GM21576 (cell line): Measurements from ENCODE around the gene SBSN.

Source experiments
- ATAC-seq: cut with Tn5 transposase; IDR thresholded peaks from one replicate; pipeline ENCODE4 v1.9.1; 2021; ENCODE audit warnings: mild to moderate bottlenecking, moderate library complexity; ENCODE audit not compliant: unreplicated experiment

The SBSN gene

GRCh38 chr19:35534803-35535480 lies 6.8 kb upstream of the SBSN start:
- ATAC-seq, result no peak

- ATAC-seq, result no peak
Measured at GRCh38 chr19:35533822-35534392, 5.8 kb upstream of the SBSN start.

- ATAC-seq, result no peak
Measured at GRCh38 chr19:35533201-35533821, 5.2 kb upstream of the SBSN start, which contains the start of gene GAPDHS. Gene GAPDHS (plus strand): TSS chr19:35533456. CDS start chr19:35533528, 72 bp downstream.

- ATAC-seq, result no peak
Measured at GRCh38 chr19:35531291-35531690, 3.2 kb upstream of the SBSN start.

DNA sequence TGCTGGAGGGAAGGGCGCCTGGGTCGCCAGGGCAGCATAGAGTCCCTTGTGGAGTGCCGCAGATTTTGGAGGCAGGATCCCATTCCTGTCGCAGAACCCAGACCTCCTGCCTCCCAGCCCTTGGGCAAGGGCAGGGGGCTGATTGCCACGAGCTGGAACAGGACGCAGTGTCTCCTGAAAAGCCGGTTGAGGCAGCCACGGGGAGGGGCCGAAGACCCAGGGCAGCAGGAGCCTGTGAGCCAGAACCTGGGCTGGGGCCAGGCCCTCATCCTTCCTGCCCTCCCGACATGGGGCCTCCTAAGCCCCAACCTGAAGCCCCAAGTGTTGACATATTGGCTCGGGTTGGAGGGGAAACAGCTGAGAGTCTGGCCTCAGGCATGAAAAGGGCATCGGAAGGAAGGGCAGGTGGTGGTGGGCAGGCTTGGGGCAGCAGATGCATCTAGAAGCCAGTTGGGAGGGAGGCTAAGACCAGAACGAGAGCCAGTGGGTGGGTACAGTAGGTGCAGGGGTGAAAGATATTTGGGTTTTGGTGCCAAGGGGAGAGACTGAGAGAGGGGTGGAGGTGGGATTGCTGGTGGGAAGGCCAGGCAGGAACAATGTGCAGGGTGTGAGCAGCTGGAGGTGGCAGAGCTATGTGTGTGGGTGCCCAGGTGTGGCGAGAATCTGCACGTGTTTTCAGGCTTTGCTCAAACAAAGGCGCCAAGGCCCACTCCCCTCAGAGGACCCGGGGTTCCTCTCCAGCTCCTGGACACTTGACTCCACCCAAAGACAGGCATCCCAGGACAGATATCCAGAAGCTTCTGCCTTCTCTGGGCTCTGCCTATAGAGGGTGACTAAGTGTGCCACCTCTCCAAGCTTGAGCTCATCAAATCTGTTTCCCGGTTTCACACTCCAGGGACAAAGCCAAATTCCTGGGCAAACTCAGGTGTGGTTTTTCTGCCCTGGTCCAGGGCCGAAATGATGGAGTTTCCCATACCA lies 1.4 kb upstream of the SBSN start:
- no peak for ATAC-seq

DNA sequence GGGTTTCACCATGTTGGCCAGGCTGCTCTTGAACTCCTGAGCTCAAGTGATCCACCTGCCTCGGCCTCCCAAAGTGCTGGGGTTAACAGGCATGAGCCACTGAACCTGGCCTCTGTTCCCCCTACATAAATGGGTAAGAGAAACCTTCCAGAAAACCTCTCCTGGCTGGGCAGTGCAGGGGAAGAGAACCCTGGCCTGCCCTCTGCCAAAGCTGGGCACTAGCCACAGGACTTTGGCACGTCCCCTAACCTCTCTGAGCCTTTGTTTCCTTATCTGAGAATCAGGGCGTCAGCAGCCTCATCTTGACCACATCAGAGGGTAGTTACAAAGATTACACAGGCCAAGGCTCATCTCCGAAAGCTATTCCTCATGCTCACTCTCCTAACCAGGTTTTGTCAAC lies 2.2 kb downstream of the SBSN start:
- ATAC-seq, result no peak

GRCh38 chr19:35524181-35524837 lies 3.8 kb downstream of the SBSN start:
- no peak for ATAC-seq

DNA sequence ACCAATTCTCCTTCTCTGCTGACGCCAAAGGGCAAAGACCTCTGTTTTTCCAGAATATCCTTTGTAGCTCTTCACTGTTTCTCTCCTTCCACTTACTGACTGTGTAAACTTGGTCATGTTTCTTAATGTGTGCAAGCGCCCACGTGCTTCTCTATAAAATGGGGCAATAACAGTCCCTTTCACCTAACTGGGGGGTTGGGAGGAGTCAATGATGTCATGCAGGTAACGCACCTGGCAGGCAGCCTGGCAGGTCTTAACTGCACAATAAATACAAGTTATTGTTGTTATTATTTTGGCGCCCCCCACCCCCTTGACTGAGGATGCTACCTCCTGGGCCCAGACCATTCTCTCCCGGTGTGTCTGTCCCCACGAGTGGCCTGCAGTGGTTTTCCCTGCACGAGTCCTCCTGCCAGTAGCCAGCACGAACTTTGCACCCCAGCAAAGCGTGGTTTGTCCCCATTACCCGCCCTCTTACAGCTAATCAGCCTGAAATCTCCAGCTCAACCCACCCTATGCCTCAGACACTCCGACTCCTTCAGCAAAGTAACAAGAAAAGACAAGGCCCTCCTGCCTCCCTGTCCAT lies 5.3 kb downstream of the SBSN start:
- ATAC-seq, result no peak

DNA sequence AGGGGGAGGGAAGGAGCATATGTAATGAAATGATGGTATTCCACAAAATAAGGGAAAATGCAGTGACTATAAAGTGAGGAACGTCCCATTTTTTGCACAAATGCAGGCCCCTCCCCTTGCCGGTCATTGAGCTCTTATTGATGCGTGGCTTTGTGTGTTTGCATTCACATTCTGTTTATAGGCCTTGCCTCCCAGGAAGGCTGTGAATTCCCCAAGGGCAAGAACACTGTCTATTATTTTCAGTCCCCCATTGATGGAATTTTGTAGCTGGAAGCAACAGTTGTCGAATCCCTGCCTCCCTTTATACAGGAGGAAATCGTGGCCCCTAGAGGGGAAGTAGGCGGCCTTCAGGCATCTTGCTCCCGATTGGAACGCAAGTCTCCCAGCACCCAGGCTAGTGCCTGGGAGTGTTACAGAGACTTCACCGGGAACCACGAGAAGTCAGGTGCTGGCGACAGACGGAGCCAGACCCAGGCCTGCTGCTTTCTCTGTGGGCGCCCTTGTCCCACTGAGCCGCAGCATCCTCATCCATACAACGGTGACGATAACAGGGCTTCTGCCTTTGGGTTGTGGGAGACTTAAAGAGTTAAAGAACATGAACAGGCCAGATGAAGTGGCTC lies 6.9 kb downstream of the SBSN start:
- ATAC-seq, result no peak

DNA sequence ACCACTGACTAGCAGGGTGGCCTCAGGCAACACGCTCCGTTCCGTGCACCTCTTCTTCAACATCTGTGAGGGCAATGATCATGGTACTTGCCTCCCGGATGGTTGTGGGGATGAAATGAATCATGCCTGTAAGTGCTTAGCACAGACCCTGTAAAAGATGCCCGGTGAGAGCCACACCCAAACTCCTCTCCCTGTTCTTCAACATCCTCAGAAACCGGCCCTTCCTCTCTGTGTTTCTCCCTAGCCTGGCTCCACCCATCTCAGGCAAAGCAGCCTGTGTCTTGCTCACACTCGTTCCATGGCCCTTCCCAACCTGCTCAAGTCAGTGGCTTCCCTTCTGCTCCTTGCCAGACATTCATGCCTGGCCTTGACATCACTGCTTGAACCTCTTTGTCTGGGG lies 8.8 kb downstream of the SBSN start:
- ATAC-seq, result no peak

DNA sequence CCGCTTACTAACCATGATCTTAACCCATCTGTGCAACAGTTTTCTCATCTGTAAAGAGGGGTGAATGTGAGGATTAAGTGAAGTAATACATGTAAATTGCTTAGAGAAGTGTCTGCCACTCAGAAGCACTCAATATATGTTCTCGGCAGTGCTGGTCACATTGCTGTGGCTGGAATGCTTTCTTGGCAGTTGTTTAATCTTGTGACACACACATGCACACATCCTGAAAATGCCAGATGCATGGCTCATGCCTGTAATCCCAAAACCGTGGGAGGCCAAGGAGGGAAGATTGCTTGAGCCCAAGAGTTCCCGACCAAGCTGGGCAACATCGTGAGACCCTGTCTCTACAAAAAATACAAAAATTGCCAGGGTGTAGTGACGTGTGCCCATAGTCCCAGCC lies 9.8 kb downstream of the SBSN start:
- no peak for ATAC-seq

DNA sequence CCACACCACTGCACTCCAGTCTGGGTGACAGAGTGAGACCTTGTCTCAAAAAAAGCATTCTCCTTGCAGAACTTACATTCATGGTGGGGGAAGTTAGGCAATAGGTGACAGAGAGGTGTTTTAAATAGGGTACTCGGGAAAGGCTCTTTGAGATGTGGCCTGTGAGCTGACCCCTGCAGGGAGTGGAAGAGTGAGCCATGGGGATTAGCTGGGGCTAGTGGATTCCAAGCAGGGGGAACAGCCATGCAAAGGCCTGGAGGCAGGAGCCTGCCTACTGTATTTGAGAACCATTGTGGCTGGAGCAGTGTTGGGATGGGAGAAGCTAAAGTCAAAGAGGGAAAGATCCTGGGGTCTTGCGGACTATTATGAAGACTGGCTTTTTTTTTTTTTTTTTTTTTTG lies 10.8 kb downstream of the SBSN start:
- no peak for ATAC-seq

DNA sequence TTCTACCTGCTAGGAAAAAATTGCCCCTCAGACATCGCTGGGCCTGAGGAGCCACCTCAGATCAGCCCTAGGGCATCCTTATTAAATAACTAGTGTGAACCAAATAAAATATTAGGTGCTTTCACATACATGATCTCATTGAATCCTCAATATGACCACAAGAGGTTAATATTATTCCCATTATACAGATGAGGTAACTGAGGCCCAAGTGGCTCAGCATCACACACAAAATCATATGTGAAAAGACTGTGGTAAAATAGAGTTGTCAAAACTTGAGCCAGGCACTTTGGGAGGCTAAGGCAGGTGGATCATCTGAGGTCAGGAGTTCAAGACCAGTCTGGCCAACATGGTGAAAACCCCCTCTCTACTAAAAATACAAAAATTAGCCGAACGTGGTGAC lies 11.8 kb downstream of the SBSN start:
- ATAC-seq, result no peak

DNA sequence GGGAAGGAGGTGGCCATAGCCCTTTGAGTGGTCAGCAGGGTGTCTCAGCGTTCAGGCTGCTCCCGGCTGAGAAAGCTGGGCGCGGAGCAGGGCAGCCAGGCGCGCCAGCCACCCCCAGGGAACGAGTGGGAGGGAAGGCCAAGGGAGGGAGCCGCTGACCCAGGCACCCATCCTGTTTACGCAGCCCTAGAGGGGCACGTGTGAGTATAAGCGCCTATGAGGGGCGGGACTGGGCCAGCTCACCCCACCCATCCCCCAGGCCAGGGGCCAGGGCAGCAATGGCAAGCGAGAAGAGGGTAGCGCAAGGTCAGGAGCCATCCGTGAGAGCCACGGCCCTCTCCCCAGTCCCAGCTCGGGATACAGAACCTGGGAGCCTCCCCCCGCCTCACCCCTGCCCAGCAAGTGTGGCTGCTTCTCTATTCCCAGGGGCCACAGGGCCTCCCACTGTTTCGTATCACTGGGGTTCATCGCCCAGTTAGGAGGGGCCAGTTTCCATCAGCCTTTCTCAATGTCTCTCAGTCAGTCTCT lies 13.8 kb downstream of the SBSN start:
- no peak for ATAC-seq

- ATAC-seq, result no peak
Measured at GRCh38 chr19:35513628-35514281, 14.4 kb downstream of the SBSN start, which contains the start of gene DMKN. Gene DMKN (minus strand): TSS chr19:35513649. CDS start chr19:35513475, 174 bp downstream.

GRCh38 chr19:35512831-35513627 lies 15.1 kb downstream of the SBSN start:
- ATAC-seq, result no peak

GRCh38 chr19:35511337-35511736 lies 16.8 kb downstream of the SBSN start:
- ATAC-seq, result no peak

DNA sequence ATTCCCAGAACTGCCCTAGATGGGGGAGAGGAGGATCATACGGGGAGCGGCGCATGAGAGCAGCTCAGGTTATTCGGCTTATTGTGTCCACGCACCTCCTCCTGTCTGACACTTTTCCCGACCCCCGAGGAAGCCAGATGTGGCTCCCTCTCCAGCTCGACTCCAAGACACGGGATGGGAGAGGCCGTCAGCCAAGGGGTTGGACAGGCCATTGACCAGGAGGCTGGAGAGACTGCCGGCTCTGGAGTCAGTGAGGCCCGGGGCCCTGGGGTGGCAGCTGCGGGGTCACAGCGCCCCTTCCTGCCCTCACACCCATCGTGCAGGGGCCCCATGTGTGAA lies 17.5 kb downstream of the SBSN start:
- ATAC-seq, result no peak
